Mammary epithelial cell (primary cell): Measurements from ENCODE around the gene MAPK10.

Experiments used
- CTCF ChIP-seq, 2 donors: IDR thresholded peaks in 1 of 2; conservative IDR thresholded peaks in 1 of 2; 2 replicates each; pipeline ENCODE4 v1.5.1; 2011 to 2012; ENCODE audit warnings: inconsistent platforms in 2 of 2, low read length in 2 of 2, mild to moderate bottlenecking in 2 of 2, control low read depth in 1 of 2, low read depth in 1 of 2; ENCODE audit not compliant: insufficient read depth in 1 of 2; ENCODE audit errors: extremely low read depth in 1 of 2
- EZH2 ChIP-seq: IDR thresholded peaks from 2 replicates; pipeline ENCODE4 v1.6.1; 2012; ENCODE audit warnings: low read length, inconsistent platforms, borderline replicate concordance

GRCh38 chr4:85951099-85951498 is 408.8 kb downstream of the MAPK10 start:
- TF ChIP-seq CTCF (conservative IDR thresholded peaks at IDR 0.05 in 1 of 2, IDR thresholded peaks at IDR 0.05 in 1 of 2; ENCODE audit: extremely low read depth in 1 of 2, insufficient read depth in 1 of 2, low read depth in 1 of 2, low read length in 2 of 2) = no peak
- no peak for TF ChIP-seq EZH2
